ENCODE measurements around the gene PLXDC2.

- TF ChIP-seq ESRRA (IDR thresholded peaks at IDR 0.05; ENCODE audit: low read length) (no peak), RAD21 (IDR thresholded peaks at IDR 0.05; ENCODE audit: insufficient read depth, low read depth, low read length) (no peak), NBN (IDR thresholded peaks at IDR 0.05) (no peak), CHD2 (IDR thresholded peaks at IDR 0.05; ENCODE audit: borderline replicate concordance, low read depth, low read length) (no peak), EZH2 (IDR thresholded peaks at IDR 0.05; ENCODE audit: borderline replicate concordance, control insufficient read depth, low read depth, low read length) (no peak), BRCA1 (IDR thresholded peaks at IDR 0.05; ENCODE audit: low read depth, low read length) (no peak), KLF5 (IDR thresholded peaks at IDR 0.05; ENCODE audit: partially characterized antibody) (no peak)
These were observed 6.8 kb upstream of the PLXDC2 start for GRCh38 chr10:19809481-19809880.
